Sigmoid colon (tissue), 7 donors: ENCODE measurements around the gene NLGN3. TPM values are rescaled to one million over a fixed set of nuclear protein-coding genes. Genes with fewer than 3 reads are reported as not detected.
A peak's percentile ranks its signal among the peaks of the same experiment; 100 is the strongest.

Experiments
- DNase-seq: peaks from one replicate; pipeline ENCODE4 v3.0.0-alpha.2; 2019
- H3K27ac ChIP-seq, 4 donors: fragments of 200-600 bp; sonication (generic); one replicate each; pipeline ENCODE4 v1.5.1; 2016 to 2019; ENCODE audit warnings: mild to moderate bottlenecking in 1 of 4
- H3K27me3 ChIP-seq, 3 donors: fragments of 200-600 bp; sonication (generic); one replicate each; pipeline ENCODE4 v1.5.1; 2019; ENCODE audit warnings: mild to moderate bottlenecking in 1 of 3
- H3K36me3 ChIP-seq, 4 donors: fragments of 200-600 bp; sonication (generic); one replicate each; pipeline ENCODE4 v1.5.1; 2016 to 2019
- H3K4me1 ChIP-seq, 4 donors: fragments of 200-600 bp; sonication (generic); one replicate each; pipeline ENCODE4 v1.5.1; 2017 to 2019
- H3K4me3 ChIP-seq, 4 donors: fragments of 200-600 bp; sonication (generic); one replicate each; pipeline ENCODE4 v1.5.1; 2017 to 2019; ENCODE audit warnings: mild to moderate bottlenecking in 2 of 4, moderate library complexity in 1 of 4
- H3K9me3 ChIP-seq, 4 donors: fragments of 200-600 bp in 3 of 4; sonication (generic) in 3 of 4; one replicate each; pipeline versions ENCODE4 v1.5.1 to v1.6.1; 2013 to 2019
- CTCF ChIP-seq, 4 experiments: fragments of 450-650 bp in 3 of 4; fragments of 200-600 bp in 1 of 4; IDR thresholded peaks; one replicate each; pipeline ENCODE4 v1.5.1; 2016 to 2019; ENCODE audit warnings: antibody characterized with exemption in 4 of 4, mild to moderate bottlenecking in 3 of 4, moderate library complexity in 2 of 4
- EP300 ChIP-seq, 4 donors: sonication (generic); formaldehyde crosslinking; IDR thresholded peaks; one replicate each; pipeline ENCODE4 v1.6.1; 2017; ENCODE audit warnings: antibody characterized with exemption in 4 of 4
- POLR2A ChIP-seq, 2 donors: fragments of 450-650 bp; IDR thresholded peaks; one replicate each; pipeline ENCODE4 v1.6.1; 2016; ENCODE audit warnings: antibody characterized with exemption in 2 of 2, mild to moderate bottlenecking in 2 of 2, moderate library complexity in 2 of 2
- POLR2AphosphoS5 ChIP-seq, 4 donors: sonication (generic); formaldehyde crosslinking; IDR thresholded peaks; one replicate each; pipeline ENCODE4 v1.6.1; 2017; ENCODE audit warnings: antibody characterized with exemption in 4 of 4
- WGBS, 2 donors: extraction: QIAGEN DNeasy Blood & Tissue Kit; methylation state at CpG; one replicate each; pipeline ENCODE4 v1.1.7; 2013; 5-methylcytosine and 5-hydroxymethylcytosine counted together
- intact Hi-C: fragments of 100-400 bp; cut with DNase I; formaldehyde crosslinking; loops from one replicate; pipeline ENCODE4 v1.15.1; 2023
- polyA plus RNA-seq, 3 donors: library from polyadenylated mRNA; stranded (reverse); fragments of 200-250 nt; gene quantifications; one replicate each; pipeline ENCODE4 v1.2.3, GENCODE V29; 2013
- total RNA-seq, 4 donors: library from RNA; depleted of rRNA; stranded (reverse); fragments of >200 nt; gene quantifications; one replicate each; pipeline ENCODE4 v1.1.0, GENCODE V29; 2016
- donor health status: healthy with polysubstance abuse.
- donor health status: Bipolar disorder and iron deficiency.
- donor health status: healthy.

The NLGN3 gene
- total and polyA plus RNA-seq, 7 donors, result under 0.01 to 3.6 (median 1.6) TPM; not detected in 1

GRCh38 chrX:71098302-71098701 is 46.3 kb upstream of the NLGN3 start:
- TF ChIP-seq POLR2A (IDR thresholded peaks at IDR 0.05) (no peak), POLR2AphosphoS5 (IDR thresholded peaks at IDR 0.05) (no peak), CTCF (IDR thresholded peaks at IDR 0.05) (peak in 3 of 4 experiments; percentile 21 to 42 (median 38))
- no peaks in the 10 kb centered on the region for H3K9me3 ChIP-seq
- peak; percentile 77 for DNase-seq
- H3K4me3 ChIP-seq, result no peak overlapping the region
- H3K36me3 ChIP-seq, result no peaks in the 10 kb centered on the region
- WGBS, 2 donors, result 10 to 26% methylated on average over 2 of the region's 2 CpGs
- intact Hi-C loops, result loop anchor here (1.0 to 2.0 kb wide), 2 partner anchors 30 to 81 kb away; no protein-coding TSS in a partner anchor
- no peak overlapping the region for H3K27ac ChIP-seq
- H3K4me1 ChIP-seq, result peaks cover 0 to 22% (median 10%) of the 10 kb centered on the region in 4 donors
- H3K27me3 ChIP-seq, result no peaks in the 10 kb centered on the region

- H3K4me3 ChIP-seq, result no peak overlapping the region
- peaks cover 0 to 22% (median 10%) of the 10 kb centered on the region in 4 donors for H3K4me1 ChIP-seq
- no peak for DNase-seq
- H3K27ac ChIP-seq, result no peak overlapping the region
- no peaks in the 10 kb centered on the region for H3K9me3 ChIP-seq
- no peaks in the 10 kb centered on the region for H3K36me3 ChIP-seq
- intact Hi-C loops, result loop anchor here (1.0 to 2.0 kb wide), 2 partner anchors 30 to 80 kb away; no protein-coding TSS in a partner anchor
- TF ChIP-seq POLR2A (IDR thresholded peaks at IDR 0.05) (no peak), CTCF (IDR thresholded peaks at IDR 0.05) (no peak), POLR2AphosphoS5 (IDR thresholded peaks at IDR 0.05) (no peak), EP300 (IDR thresholded peaks at IDR 0.05) (no peak)
- 79 to 90% methylated on average over 5 of the region's 5 CpGs for WGBS, 2 donors
- H3K27me3 ChIP-seq, result no peaks in the 10 kb centered on the region
Measured at GRCh38 chrX:71098951-71099506, 45.6 kb upstream of the NLGN3 start.

- no peak for TF ChIP-seq EP300 (IDR thresholded peaks at IDR 0.05)
- TF ChIP-seq POLR2A (IDR thresholded peaks at IDR 0.05), result no peak
- TF ChIP-seq CTCF (IDR thresholded peaks at IDR 0.05), result no peak
- TF ChIP-seq POLR2AphosphoS5 (IDR thresholded peaks at IDR 0.05), result no peak
- intact Hi-C loops, result loop anchor here (2.0 kb wide), 1 partner anchor 29 kb away; no protein-coding TSS in a partner anchor
Measured at GRCh38 chrX:71099736-71100135, 44.9 kb upstream of the NLGN3 start.

GRCh38 chrX:71100581-71101505 is 43.8 kb upstream of the NLGN3 start:
- DNase-seq, result no peak
- intact Hi-C loops, result no loop called here
- H3K4me3 ChIP-seq, result no peak overlapping the region
- WGBS, 2 donors, result 86 to 90% methylated on average over 31 of the region's 31 CpGs
- H3K4me1 ChIP-seq, result peaks cover 0 to 22% (median 10%) of the 10 kb centered on the region in 4 donors
- H3K9me3 ChIP-seq, result no peaks in the 10 kb centered on the region
- H3K27ac ChIP-seq, result no peak overlapping the region
- no peak for TF ChIP-seq POLR2AphosphoS5 (IDR thresholded peaks at IDR 0.05)
- no peaks in the 10 kb centered on the region for H3K27me3 ChIP-seq
- H3K36me3 ChIP-seq, result no peaks in the 10 kb centered on the region

More at GRCh38 chrX:71099736-71100135, 44.9 kb upstream of the NLGN3 start:
- Histone ChIP-seq H3K9me3 (no peaks in the 10 kb centered on the region), H3K4me3 (no peak overlapping the region), H3K27me3 (no peaks in the 10 kb centered on the region), H3K36me3 (no peaks in the 10 kb centered on the region), H3K4me1 (peaks cover 0 to 22% (median 10%) of the 10 kb centered on the region in 4 donors), H3K27ac (no peak overlapping the region)
- 88 to 97% methylated on average over 4 of the region's 4 CpGs for WGBS, 2 donors
- DNase-seq, result no peak

GRCh38 chrX:71102292-71102691 is 42.3 kb upstream of the NLGN3 start:
- Histone ChIP-seq H3K36me3 (no peaks in the 10 kb centered on the region), H3K4me3 (no peak overlapping the region), H3K27ac (no peak overlapping the region), H3K9me3 (no peaks in the 10 kb centered on the region), H3K27me3 (no peaks in the 10 kb centered on the region), H3K4me1 (peaks cover 0 to 13% (median 7%) of the 10 kb centered on the region in 4 donors)
- 77 to 85% methylated on average over 3 of the region's 3 CpGs for WGBS, 2 donors
- TF ChIP-seq CTCF (IDR thresholded peaks at IDR 0.05), result no peak
- TF ChIP-seq POLR2A (IDR thresholded peaks at IDR 0.05), result no peak
- no peak for TF ChIP-seq POLR2AphosphoS5 (IDR thresholded peaks at IDR 0.05)
- no peak for TF ChIP-seq EP300 (IDR thresholded peaks at IDR 0.05)
- intact Hi-C loops, result no loop called here
- no peak for DNase-seq
